Peyer's patch (tissue), 4 donors: Measurements from ENCODE around the gene DNAH17. TPM values are rescaled to one million over a fixed set of nuclear protein-coding genes. Genes with fewer than 3 reads are reported as not detected.
"Not testable (repeated sequence)": the region's sequence is repeated elsewhere in the genome, so short reads cannot be mapped to it uniquely, and the experiment has no call there.

Experiments
- DNase-seq, 3 donors: peaks; one replicate each; pipeline ENCODE4 v3.0.0-alpha.2; 2017 to 2019
- H3K27ac ChIP-seq, 4 donors: fragments of 200-600 bp; sonication (generic); one replicate each; pipeline ENCODE4 v1.5.1; 2016 to 2019
- H3K27me3 ChIP-seq, 2 donors: fragments of 200-600 bp; sonication (generic); one replicate each; pipeline ENCODE4 v1.5.1; 2019
- H3K36me3 ChIP-seq, 3 donors: fragments of 200-600 bp; sonication (generic); one replicate each; pipeline ENCODE4 v1.5.1; 2016 to 2019
- H3K4me1 ChIP-seq, 4 donors: fragments of 200-600 bp; sonication (generic); one replicate each; pipeline ENCODE4 v1.5.1; 2016 to 2019
- H3K4me3 ChIP-seq, 4 donors: fragments of 200-600 bp; sonication (generic); 1 replicate in 3 of 4; 2 replicates in 1 of 4; pipeline ENCODE4 v1.5.1; 2016 to 2019; ENCODE audit warnings: mild to moderate bottlenecking in 1 of 4
- H3K9me3 ChIP-seq, 4 donors: fragments of 200-600 bp; sonication (generic); one replicate each; pipeline ENCODE4 v1.5.1; 2016 to 2019; ENCODE audit warnings: mild to moderate bottlenecking in 1 of 4
- CTCF ChIP-seq, 6 experiments: fragments of 450-650 bp in 4 of 6; fragments of 200-600 bp in 2 of 6; sonication (generic) in 1 of 6; IDR thresholded peaks; one replicate each; pipeline ENCODE4 v1.5.1; 2017 to 2019; ENCODE audit warnings: antibody characterized with exemption in 6 of 6, mild to moderate bottlenecking in 3 of 6, moderate library complexity in 1 of 6
- POLR2A ChIP-seq, 2 donors: fragments of 450-650 bp; IDR thresholded peaks; one replicate each; pipeline ENCODE4 v1.5.1; 2017; ENCODE audit warnings: antibody characterized with exemption in 2 of 2, mild to moderate bottlenecking in 2 of 2, moderate library complexity in 2 of 2
- total RNA-seq, 4 donors: library from RNA; depleted of rRNA; stranded (reverse); fragments of >200 nt; gene quantifications; one replicate each; pipeline ENCODE4 v1.1.0, GENCODE V29; 2016

Gene DNAH17
- total RNA-seq, 4 donors from 2014 or later, result under 0.01 to 0.67 TPM; not detected in 2

- H3K27me3 ChIP-seq, result no peaks in the 10 kb centered on the region
- no peak for DNase-seq
- TF ChIP-seq POLR2A (IDR thresholded peaks at IDR 0.05) (no peak), CTCF (IDR thresholded peaks at IDR 0.05) (no peak)
- no peak overlapping the region for H3K4me3 ChIP-seq
- no peaks in the 10 kb centered on the region for H3K36me3 ChIP-seq
- H3K4me1 ChIP-seq, result no peaks in the 10 kb centered on the region
- H3K9me3 ChIP-seq, result no peaks in the 10 kb centered on the region
- H3K27ac ChIP-seq, result no peak overlapping the region
Observed at GRCh38 chr17:78466786-78467715, 110.1 kb downstream of the DNAH17 start.

GRCh38 chr17:78466109-78466785, 110.9 kb downstream of the DNAH17 start:
- H3K27me3 ChIP-seq, DNase-seq, H3K27ac ChIP-seq, H3K9me3 ChIP-seq, H3K4me1 ChIP-seq, H3K36me3 ChIP-seq, H3K4me3 ChIP-seq: not testable (repeated sequence)

- no peaks in the 10 kb centered on the region for H3K36me3 ChIP-seq
- no peak for DNase-seq
- no peak overlapping the region for H3K27ac ChIP-seq
- H3K9me3 ChIP-seq, result no peaks in the 10 kb centered on the region
- H3K4me3 ChIP-seq, result no peak overlapping the region
- H3K27me3 ChIP-seq, result no peaks in the 10 kb centered on the region
- no peak for TF ChIP-seq POLR2A (IDR thresholded peaks at IDR 0.05)
- H3K4me1 ChIP-seq, result no peaks in the 10 kb centered on the region
Observed at GRCh38 chr17:78462148-78462547, 115.0 kb downstream of the DNAH17 start.

- no peaks in the 10 kb centered on the region for H3K36me3 ChIP-seq
Observed at GRCh38 chr17:78461799-78462053, 115.5 kb downstream of the DNAH17 start.

GRCh38 chr17:78460951-78461798, 116.0 kb downstream of the DNAH17 start:
- no peak for DNase-seq

More at GRCh38 chr17:78461799-78462053, 115.5 kb downstream of the DNAH17 start:
- Histone ChIP-seq H3K9me3 (no peaks in the 10 kb centered on the region), H3K4me3 (no peak overlapping the region), H3K4me1 (no peaks in the 10 kb centered on the region), H3K27me3 (no peaks in the 10 kb centered on the region), H3K27ac (no peak overlapping the region)
- TF ChIP-seq CTCF (IDR thresholded peaks at IDR 0.05), result no peak
- no peak for TF ChIP-seq POLR2A (IDR thresholded peaks at IDR 0.05)
- no peak for DNase-seq

More at GRCh38 chr17:78460951-78461798, 116.0 kb downstream of the DNAH17 start:
- H3K27ac ChIP-seq, result no peak overlapping the region
- TF ChIP-seq POLR2A (IDR thresholded peaks at IDR 0.05) (no peak), CTCF (IDR thresholded peaks at IDR 0.05) (no peak)
- no peaks in the 10 kb centered on the region for H3K4me1 ChIP-seq
- H3K9me3 ChIP-seq, result no peaks in the 10 kb centered on the region
- H3K36me3 ChIP-seq, result no peaks in the 10 kb centered on the region
- no peaks in the 10 kb centered on the region for H3K27me3 ChIP-seq
- no peak overlapping the region for H3K4me3 ChIP-seq
